ENCODE measurements around the gene RAP2B.
"Not testable (repeated sequence)": the region's sequence is repeated elsewhere in the genome, so short reads cannot be mapped to it uniquely, and the experiment has no call there.

The RAP2B gene

DNA sequence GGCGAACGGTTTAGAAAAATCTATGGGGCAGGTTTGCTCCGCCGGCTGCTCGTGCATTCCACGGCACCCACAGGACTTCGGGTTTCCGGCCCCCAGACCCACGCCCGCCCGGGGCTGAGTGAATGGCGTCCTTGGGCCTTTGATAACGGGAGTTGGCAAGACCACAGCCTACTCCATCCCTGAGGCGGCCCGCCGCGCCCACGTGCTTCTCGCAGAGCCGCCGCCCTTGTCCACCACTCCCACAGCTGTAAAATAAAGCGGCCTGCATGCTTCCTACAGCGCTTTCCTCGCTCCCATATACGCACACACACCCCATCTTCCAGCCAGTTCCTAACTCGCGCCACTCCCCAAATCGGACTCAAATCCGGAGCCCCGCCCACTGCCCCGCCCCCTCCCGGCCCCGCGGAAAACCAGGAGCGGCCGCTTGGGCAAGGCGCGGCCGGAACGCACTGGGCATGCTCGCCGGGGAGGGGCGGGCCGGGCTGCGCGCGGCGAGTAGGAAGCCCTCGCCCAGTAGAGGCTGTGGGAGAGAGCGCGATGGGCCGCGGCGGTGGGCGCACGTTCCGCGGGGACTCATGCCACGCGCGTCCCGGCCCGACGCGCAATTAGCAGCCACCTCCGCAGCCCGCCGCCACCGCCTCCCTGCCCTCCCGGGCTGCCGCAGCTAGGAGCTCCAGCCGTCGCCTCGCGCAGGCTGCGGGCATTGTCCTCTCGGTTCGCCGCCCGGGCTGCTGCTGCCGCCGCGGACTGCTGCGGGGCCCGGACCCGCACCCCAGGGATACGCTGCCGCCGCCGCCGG lies at the start of gene RAP2B:
TSS of gene RAP2B (plus strand) at position 513 of the 799 bp plus-strand sequence. CDS start 468 bp downstream, outside the sequence.
- peak; percentile 97 to 99 for DNase-seq (ENCODE audit: low read depth in 2 of 2)

DNA sequence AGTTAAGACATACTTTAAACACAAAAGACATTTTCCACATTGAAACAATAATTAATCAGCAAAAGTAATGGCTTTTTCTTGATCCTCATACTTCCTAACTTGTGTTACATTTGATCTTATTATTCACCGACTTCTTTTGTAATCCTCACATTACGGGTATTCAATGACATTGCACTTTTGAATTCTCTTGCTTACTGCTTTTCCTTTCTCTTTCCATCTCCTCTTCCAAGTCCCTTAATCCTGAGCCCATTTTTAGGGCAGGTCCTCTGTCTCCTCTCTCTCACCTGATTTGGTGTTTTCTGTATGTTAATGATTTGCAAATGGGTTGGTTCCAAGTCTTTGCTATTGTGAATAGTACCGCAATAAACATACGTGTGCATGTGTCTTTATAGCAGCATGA lies 48.5 kb upstream of the RAP2B start:
- DNase-seq (ENCODE audit: low read depth in 2 of 2) = no peak

DNA sequence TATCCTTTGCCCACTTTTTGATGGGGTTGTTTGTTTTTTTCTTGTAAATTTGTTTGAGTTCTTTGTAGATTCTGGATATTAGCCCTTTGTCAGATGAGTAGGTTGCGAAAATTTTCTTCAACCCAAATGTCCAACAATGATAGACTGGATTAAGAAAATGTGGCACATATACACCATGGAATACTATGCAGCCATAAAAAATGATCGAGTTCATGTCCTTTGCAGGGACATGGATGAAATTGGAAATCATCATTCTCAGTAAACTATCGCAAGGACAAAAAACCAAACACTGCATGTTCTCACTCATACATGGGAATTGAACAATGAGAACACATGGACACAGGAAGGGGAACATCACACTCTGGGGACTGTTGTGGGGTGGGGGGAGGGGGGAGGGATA lies 47.8 kb upstream of the RAP2B start:
- not testable (repeated sequence) for DNase-seq (ENCODE audit: low read depth in 2 of 2)

DNA sequence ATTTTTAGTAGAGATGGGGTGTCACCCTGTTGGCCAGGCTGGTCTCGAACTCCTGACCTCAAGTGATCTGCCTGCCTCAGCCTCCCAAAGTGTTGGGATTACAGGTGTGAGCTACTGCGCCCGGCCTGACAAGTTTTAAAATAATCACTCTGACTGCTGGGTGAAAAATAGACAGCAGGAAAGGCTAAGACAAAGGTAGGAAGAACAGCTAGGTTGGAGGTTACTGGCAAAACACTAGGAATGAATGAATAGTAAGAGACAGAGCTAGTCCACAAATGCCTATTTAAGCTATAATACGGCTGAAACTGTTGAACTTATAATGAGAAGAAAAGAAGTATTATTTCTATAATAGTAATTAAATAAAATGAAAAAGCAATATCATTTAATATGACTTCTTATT lies 46.7 kb upstream of the RAP2B start:
- DNase-seq (ENCODE audit: low read depth in 2 of 2) = no peak

DNA sequence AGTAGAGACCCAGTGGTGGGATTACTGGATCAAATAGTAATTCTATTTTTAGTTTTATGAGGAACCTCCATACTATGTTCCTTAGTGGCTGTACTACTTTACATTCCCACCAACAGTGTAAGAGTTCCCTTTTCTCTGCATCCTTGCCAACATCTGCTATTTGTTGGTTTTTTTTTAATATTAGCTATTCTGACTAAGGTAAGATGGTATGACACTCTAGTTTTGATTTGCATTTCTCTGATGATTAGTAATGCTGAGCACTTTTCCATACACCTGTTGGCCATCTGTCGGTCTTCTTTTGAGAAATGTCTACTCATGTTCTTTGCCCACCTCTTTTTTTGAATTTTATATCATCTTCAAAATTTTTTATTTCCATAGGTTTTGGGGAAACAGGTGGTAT lies 34.2 kb upstream of the RAP2B start:
- no peak for DNase-seq (ENCODE audit: low read depth in 2 of 2)

DNA sequence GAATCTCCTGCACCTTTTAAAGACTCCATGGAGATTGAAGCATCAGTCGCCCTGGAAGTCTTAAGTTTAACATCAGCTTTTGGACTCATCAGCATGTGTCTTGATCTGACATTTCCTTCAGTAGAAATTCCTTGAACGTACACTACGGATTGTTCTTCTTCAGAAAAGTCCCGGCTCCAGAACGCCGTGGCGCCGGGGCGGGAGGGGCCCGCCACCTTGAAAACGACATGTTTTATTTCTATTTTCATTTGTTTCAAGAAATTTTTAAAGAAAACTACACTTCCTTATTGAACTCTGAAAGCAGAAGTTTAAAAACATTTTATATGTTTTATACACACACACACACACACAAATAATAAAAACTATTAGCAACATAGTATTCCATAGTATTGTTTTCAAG lies 32.6 kb upstream of the RAP2B start:
- DNase-seq (ENCODE audit: low read depth in 2 of 2) = no peak

DNA sequence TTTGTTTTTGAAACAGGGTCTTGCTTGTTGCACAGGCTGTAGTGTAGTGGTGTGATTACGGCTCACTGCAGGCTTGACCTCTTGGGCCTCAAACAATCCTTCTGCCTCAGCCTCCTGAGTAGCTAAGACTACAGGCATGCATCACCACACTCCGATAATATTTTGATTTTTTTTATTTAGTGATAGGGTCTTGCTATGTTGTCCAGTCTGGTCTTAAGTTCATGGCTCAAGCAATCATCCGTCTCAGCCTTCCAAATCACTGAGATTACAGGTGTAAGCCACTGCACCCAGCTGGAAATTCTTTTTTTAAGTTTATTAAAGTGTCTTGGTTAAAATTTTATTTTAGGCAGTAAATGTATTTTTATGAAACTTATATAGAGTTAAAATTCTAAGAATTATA lies 32.2 kb upstream of the RAP2B start:
- no peak for DNase-seq (ENCODE audit: low read depth in 2 of 2)

DNA sequence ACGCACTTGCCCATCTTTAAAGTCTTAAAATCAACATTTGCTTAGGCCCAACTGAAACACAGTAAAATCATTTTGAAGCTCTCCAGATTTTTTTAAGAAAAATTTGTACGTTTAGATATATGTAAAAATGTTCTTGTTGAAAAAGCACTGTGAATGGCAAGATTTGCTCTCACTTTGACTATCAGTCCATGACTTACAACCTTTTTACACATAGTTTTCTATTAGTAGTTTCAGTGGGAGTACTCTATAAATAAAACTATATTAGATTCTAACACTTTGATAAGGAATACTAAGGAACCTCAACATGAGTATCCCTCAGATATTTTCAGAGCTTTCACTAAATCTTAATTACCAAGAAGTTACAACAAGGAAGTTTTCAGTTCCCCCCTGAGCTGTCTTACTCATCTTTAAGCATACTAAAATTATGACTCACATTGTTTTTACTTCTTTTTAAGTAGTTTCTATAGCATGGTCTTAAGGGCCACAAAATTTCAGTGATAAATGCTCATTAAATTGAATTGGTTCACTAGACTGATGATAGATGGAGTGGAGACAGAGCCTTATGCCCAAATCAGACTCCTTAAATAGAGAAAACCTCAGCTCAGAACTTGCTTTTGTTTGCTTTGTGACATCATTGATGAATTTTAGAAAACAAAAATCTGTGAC lies 31.6 kb upstream of the RAP2B start:
- no peak for DNase-seq (ENCODE audit: low read depth in 2 of 2)

DNA sequence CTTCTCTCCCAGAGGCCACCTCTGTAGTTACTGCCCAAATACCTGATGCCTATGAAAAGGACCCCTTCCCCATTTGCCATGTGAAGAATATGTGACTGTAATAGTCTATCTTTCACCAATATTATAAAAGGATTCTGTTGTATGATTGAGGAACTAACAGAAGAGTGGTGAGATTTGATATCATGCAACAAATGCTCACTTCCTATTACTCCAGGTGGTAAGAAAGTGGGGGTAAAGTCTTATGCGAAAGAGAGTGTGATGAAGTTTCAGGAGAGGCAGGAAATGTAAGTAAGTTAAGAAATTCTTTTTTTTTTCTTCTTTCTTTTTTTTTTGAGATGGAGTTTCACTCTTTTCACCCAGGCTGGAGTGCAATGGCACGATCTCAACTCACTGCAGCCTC lies 24.4 kb upstream of the RAP2B start:
- DNase-seq (ENCODE audit: low read depth in 2 of 2) = no peak

DNA sequence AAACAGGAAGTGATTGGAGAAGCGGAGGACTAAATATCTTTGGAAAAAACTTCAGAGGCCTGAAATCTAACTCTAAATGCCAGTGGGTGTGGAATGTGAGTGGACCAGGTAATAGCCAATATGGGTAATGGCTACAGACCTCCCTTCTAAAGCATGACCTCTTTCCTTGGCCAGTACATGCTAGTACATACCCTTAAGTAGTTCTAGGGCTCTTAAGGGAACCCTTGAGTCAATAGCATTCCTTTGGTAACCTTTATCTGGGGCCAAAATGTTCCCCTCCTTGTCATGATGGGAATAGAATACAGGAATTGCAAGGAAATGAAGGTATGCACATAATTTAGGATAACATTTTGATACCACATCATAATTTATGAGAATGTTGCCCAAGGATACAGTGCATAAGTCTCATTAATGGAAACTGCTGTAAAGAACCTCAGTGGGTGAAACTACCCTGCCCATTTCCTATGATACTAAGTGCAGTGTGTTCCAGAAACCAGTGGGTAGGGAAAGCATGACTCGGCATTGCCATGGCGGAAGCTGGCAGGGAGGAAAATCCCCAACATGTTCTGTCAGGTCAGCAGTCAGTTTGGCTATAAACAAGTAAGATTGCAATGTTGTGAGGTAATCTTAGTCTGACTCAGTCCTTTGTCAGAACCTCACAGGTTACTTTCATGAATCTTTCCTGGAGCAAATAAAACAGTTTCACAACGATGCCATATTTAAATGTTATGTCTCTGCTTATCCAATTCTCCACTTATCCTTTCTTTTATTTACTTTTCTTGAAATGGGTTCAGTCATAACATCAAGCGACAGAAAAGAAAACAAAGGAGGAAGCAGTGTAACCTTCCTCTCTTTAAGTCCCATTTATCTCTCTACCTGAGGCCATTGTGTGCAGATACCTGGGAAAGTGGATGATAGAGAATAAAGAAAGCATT lies 23.5 kb upstream of the RAP2B start:
- DNase-seq (ENCODE audit: low read depth in 2 of 2) = peak; percentile 33 to 51

DNA sequence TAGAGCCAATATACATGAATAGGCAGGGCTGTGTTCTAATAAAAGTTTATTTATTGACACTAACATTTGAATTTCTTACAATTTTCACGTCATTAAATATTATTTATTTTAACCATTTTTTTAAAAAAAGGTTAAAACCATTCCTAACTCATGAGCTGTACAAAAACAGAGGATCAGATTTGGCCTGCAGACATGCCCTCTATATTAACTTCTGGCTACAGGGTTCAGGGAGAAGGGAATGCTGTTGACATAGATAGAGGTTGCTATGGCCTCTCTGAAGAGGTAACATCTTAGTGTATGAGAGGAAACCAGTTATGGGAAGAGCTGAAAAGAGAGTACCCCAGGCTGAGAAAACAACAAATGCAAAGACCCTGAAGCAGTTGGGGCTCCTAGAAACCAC lies 19.1 kb upstream of the RAP2B start:
- DNase-seq (ENCODE audit: low read depth in 2 of 2) = no peak

DNA sequence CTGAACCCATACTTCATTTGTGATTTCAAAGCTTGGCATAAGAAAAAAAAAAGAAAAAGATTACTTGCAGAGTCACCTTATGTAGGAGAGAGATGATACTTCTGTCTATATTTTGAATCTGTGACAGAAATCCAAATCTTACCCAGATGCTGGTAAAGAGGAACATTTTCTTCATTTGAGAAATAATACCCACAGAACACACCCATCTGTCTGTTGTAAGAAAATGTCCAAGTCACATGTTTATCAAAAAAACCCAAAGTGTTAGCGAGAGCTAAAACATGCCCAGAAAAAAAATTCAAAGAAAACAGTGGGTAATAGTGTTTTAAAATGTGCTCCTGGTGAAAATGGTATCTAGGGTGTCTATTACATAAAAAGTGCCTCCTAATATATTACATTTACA lies 18.0 kb upstream of the RAP2B start:
- DNase-seq (ENCODE audit: low read depth in 2 of 2) = no peak

DNA sequence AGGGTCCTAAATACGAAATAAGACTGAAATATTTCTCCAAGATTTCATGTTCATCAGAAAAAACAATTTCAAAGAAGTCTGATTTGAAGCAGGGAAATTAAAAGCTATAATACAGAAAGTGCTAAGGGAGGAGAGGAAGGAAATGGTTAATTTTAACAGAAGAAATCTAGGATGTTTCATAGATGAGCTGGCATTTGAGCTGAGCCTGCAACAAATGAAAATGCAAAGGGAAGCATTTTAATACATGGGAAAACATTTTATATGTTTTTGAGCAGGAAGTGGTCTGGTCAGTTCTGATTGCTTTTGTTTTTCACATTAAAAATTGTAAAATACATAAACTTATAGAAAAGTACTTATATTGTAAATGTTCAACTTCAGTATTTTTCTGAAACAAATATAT lies 17.2 kb upstream of the RAP2B start:
- no peak for DNase-seq (ENCODE audit: low read depth in 2 of 2)

DNA sequence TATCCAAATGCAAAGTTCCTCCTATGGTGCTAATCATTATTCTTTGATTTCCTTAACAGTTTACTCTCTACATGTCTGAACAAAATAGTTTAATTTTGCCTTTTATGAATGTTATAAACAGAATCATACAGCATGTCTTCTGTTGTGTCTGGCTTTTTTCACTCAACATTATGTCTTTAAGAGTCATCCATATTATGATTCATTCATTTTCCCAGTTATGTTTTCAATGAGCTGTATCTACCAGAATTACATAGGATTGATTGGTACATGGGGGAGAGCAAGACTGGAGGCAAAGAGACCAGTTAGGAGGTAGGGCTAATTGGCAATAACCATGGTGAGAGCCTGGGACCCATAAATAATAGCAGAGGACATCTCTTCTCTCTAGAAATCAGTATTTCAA lies 16.6 kb upstream of the RAP2B start:
- DNase-seq (ENCODE audit: low read depth in 2 of 2) = no peak

DNA sequence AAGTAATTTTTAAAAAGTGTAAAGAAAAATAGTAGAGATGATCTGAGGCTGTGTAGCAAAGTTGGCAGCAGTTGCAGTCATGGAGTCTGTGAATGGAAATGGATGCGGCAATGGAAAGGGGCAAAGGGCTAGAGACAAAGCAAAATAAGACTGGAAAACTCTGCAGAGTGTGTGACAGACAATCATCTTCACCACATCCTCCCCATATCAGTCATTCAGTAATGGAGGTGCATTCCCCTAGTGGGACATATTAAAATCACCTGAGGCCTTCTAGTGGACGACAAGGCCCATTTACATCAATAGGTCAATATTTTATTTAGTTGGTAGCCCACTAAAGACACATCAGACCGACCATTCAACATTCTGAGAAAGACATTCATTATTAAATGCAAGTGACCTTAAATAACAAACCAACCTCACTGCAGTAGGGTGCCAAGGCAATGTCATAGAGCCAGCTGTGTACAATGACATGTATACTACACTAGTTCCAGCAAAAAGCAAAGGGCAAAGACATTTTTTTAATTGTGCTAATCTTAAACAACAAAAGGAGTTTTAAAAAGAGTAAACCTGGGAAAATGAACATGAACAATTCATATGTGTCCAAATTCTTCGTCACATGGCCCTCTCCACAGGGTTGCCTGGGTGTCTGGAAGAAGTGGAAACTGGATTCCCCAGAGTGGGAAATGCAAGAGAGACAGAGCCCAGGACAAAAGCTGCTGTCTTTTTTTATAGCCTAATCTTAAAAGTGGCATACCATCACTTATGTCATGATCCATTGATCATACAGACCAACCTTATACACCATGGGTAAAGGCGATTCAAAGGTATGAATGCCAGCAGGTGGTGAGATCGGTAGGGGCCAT lies 15.6 kb upstream of the RAP2B start:
- DNase-seq (ENCODE audit: low read depth in 2 of 2) = no peak

DNA sequence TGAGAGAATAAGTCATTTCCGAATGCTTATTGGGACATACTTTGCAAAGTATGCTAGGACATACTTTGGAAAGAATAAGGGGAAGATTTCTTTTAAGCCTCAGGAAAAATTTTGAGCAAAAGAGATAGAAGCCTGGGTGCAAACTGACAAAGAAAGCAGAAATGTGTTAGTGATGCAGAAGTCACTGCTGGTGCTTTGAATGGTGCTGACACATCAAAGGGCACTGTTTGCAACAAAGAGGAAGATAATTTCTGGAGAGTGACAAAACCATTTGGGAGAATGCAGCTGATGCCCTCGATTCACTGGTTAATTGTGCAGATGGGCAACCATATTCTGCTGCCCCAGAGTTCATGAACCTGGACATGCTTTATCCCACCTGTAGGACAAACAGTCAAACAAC lies 11.0 kb upstream of the RAP2B start:
- no peak for DNase-seq (ENCODE audit: low read depth in 2 of 2)

DNA sequence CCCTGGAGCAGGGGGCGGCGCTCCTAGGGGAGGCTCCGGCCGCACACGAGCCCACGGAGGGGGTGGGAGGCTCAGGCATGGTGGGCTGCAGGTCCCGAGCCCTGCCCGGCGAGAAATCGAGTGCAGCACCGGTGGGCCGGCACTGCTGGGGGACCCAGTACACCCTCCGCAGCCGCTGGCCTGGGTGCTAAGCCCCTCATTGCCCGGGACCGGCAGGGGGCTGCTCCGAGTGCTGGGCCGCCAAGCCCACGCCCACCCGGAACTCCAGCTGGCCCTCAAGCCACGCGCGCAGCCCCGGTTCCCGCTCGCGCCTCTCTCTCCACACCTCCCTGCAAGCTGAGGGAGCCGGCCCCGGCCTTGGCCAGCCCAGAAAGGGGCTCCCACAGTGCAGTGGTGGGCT lies 6.2 kb upstream of the RAP2B start:
- not testable (repeated sequence) for DNase-seq (ENCODE audit: low read depth in 2 of 2)

DNA sequence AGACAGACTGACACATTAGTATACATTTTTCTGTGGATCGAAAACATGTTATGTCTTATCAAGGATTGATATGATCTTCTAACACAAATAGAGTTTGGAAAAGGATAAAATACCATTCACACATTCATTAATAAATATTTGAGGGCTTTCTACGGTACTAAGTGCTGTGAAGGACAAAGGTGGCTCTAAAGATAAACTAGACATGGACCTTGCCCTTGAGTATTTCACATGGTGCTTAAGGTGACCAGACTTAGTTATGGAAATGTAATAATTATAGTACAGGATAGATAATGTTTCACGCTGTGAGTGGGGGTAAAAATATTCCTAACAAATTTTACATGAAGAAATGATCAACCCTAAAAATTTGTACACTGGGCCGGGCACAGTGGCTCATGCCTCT lies 3.8 kb upstream of the RAP2B start:
- no peak for DNase-seq (ENCODE audit: low read depth in 2 of 2)

DNA sequence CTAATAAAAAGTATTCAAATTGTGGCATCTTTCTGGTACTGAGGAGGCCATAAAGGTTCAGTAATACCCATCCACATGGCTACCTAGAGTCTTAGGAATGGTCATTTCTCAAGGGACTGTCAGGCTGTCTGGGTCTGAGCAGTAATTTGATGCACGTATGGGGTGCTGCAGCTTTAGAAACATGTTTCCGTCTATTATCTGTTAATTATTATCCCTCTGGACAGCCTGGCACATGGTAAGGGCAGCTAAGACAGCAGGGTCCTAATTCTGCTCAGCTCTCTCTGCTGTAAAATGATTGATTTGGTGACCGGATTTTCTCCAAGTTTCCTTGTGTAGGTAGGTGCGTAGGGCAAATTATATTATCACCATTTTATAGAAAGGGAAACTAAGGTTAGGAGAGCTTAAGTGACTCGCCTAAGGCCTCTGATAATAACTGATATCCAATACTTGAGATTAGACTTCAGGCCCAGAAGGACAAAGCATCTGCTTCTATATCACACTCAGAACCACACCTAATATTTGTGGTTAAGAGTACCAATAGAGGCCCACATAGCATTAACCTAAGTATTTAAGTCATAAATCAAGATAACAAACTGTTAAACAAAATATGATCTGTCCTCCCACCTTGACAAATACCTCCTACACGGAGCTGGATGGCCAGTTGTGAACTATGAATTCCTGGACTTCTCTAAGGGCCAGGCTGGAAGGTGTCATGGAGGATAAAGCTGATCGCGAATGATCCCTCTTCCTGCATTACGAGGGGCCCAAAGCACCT lies 2.9 kb upstream of the RAP2B start:
- no peak for DNase-seq (ENCODE audit: low read depth in 2 of 2)

DNA sequence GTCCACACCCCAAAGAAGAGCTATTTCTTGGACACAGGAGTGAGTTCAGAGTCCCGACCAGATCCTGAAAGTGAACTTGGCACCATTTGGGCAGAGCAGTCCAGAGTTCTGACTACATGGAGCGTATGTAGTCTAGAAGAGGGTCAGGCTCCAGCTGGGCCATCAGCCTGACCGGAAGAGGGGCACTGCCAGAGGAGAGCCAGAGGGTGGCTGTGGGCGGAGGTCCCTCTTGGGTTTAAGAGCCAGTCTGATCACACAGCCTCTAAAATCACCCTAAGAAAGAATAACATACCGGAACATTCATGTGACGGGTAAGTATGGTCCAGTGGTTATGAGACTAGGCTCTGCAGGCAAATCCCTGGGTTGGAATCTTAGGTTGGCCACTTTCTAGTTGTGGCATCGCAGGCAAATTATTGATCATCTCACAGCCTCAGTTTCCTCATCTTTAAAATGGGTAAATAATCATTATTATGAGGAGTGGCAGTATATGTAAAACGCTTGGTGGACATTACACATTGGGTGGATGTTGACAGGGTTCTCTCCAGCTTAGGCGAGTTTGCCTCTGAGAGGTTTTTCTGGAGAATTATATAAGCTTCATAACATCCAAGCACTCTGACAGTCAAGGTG lies 2.1 kb upstream of the RAP2B start:
- no peak for DNase-seq (ENCODE audit: low read depth in 2 of 2)

All from activated CD4-positive, alpha-beta T cell treated with anti-CD3 and anti-CD28 coated beads for 24 hours (primary cell).